Activated T-helper 17 cell treated with anti-CD3 and anti-CD28 coated beads, Interleukin-2, amount 50 U/mL, for 72 hours (primary cell): ENCODE measurements around the gene MAML3. TPM values are rescaled to one million over a fixed set of nuclear protein-coding genes. Genes with fewer than 3 reads are reported as not detected.

ENCODE experiments used
- ATAC-seq: fragments of 150-1000 bp; cut with Tn5 transposase; replicated peaks from 2 replicates; pipeline ENCODE4 v1.10.0; 2021; ENCODE audit warnings: mild to moderate bottlenecking, moderate library complexity
- H3K27ac Mint-ChIP-seq: one replicate; pipeline ENCODE4 v1.8.0; 2022; ENCODE audit warnings: mixed read lengths
- H3K27me3 Mint-ChIP-seq: one replicate; pipeline ENCODE4 v1.8.0; 2022; ENCODE audit warnings: mixed read lengths
- H3K36me3 Mint-ChIP-seq: one replicate; pipeline ENCODE4 v1.8.0; 2022; ENCODE audit warnings: low read depth, mild to moderate bottlenecking, mixed read lengths
- H3K4me1 Mint-ChIP-seq: one replicate; pipeline ENCODE4 v1.8.0; 2022; ENCODE audit warnings: mixed read lengths
- H3K4me3 Mint-ChIP-seq: one replicate; pipeline ENCODE4 v1.8.0; 2022; ENCODE audit warnings: mild to moderate bottlenecking, mixed read lengths
- H3K9me3 Mint-ChIP-seq: one replicate; pipeline ENCODE4 v1.8.0; 2022; ENCODE audit warnings: mixed read lengths
- total RNA-seq, 2 donors: library from RNA; stranded (reverse); gene quantifications; one replicate each; pipeline ENCODE4 v1.2.3, GENCODE V29; 2022

The MAML3 gene
- total RNA-seq, 2 donors from 2014 or later = 0.98 to 1.3 TPM

GRCh38 chr4:139825523-139826014 is 328.4 kb downstream of the MAML3 start:
- Mint-ChIP-seq H3K9me3 (no peaks in the 10 kb centered on the region), H3K27me3 (peaks cover 5% of the 10 kb centered on the region), H3K4me1 (peaks cover 3% of the 10 kb centered on the region), H3K4me3 (no peak overlapping the region), H3K36me3 (no peaks in the 10 kb centered on the region), H3K27ac (no peak overlapping the region)
- no peak for ATAC-seq

GRCh38 chr4:139824882-139825522 is 329.0 kb downstream of the MAML3 start:
- Mint-ChIP-seq H3K27me3 (peaks cover 5% of the 10 kb centered on the region), H3K4me3 (no peak overlapping the region), H3K36me3 (no peaks in the 10 kb centered on the region), H3K27ac (no peak overlapping the region), H3K9me3 (no peaks in the 10 kb centered on the region), H3K4me1 (peaks cover 3% of the 10 kb centered on the region)
- ATAC-seq = no peak

DNA sequence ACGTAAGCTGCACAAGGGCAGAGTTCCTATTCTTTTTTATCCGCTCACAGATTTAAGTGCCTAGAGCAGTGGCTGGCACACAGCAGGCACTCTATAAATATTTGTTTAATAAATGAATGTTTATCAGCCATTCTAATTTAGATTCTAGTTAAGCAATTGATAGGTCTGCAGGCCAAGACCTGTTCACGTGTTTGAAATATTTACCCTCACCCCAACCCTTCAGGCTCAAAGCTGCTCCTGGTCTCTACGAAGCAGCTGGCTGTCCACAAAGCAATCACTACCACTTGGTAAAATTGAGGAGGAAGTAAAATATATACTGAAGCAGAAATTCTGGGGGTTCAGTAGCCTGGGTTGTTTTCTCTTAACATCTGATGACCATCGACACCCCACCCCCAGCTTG is 330.2 kb downstream of the MAML3 start:
- no peak overlapping the region for H3K4me3 Mint-ChIP-seq
- no peak overlapping the region for H3K27ac Mint-ChIP-seq
- peaks cover 5% of the 10 kb centered on the region for H3K27me3 Mint-ChIP-seq
- no peaks in the 10 kb centered on the region for H3K36me3 Mint-ChIP-seq
- H3K4me1 Mint-ChIP-seq = peaks cover 3% of the 10 kb centered on the region
- H3K9me3 Mint-ChIP-seq = no peaks in the 10 kb centered on the region
- ATAC-seq = no peak

GRCh38 chr4:139823345-139823744 is 330.6 kb downstream of the MAML3 start:
- no peak for ATAC-seq
- no peaks in the 10 kb centered on the region for H3K9me3 Mint-ChIP-seq
- no peaks in the 10 kb centered on the region for H3K36me3 Mint-ChIP-seq
- peaks cover 5% of the 10 kb centered on the region for H3K27me3 Mint-ChIP-seq
- no peak overlapping the region for H3K27ac Mint-ChIP-seq
- no peak overlapping the region for H3K4me3 Mint-ChIP-seq
- peaks cover 3% of the 10 kb centered on the region for H3K4me1 Mint-ChIP-seq

GRCh38 chr4:139822391-139822790 is 331.6 kb downstream of the MAML3 start:
- H3K27ac Mint-ChIP-seq = no peak overlapping the region
- no peaks in the 10 kb centered on the region for H3K9me3 Mint-ChIP-seq
- ATAC-seq = no peak
- no peaks in the 10 kb centered on the region for H3K36me3 Mint-ChIP-seq
- H3K4me3 Mint-ChIP-seq = no peak overlapping the region
- H3K27me3 Mint-ChIP-seq = peaks cover 8% of the 10 kb centered on the region
- H3K4me1 Mint-ChIP-seq = peaks cover 3% of the 10 kb centered on the region

DNA sequence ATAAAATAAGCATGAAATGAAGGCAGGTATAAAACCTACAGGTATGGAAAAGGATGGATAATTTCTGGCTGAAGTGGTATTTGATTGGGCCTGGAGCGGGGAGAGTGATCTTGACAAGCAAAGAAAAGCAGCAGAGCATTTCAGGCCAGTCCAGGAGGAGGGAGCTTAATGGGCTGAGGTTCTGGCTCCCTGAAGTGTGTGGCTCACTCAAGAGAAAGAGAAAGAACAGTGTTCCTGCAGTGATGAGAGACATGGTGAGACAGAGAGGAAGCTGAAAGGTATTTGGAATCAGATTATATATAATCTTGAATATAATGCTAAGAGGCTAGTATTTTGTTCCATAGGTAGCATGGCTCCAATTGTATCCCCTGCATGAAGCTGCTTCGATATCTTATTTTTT is 334.9 kb downstream of the MAML3 start:
- H3K36me3 Mint-ChIP-seq = no peaks in the 10 kb centered on the region
- H3K4me3 Mint-ChIP-seq = no peak overlapping the region
- no peaks in the 10 kb centered on the region for H3K4me1 Mint-ChIP-seq
- no peaks in the 10 kb centered on the region for H3K9me3 Mint-ChIP-seq
- H3K27me3 Mint-ChIP-seq = peaks cover 9% of the 10 kb centered on the region
- no peak overlapping the region for H3K27ac Mint-ChIP-seq
- no peak for ATAC-seq

DNA sequence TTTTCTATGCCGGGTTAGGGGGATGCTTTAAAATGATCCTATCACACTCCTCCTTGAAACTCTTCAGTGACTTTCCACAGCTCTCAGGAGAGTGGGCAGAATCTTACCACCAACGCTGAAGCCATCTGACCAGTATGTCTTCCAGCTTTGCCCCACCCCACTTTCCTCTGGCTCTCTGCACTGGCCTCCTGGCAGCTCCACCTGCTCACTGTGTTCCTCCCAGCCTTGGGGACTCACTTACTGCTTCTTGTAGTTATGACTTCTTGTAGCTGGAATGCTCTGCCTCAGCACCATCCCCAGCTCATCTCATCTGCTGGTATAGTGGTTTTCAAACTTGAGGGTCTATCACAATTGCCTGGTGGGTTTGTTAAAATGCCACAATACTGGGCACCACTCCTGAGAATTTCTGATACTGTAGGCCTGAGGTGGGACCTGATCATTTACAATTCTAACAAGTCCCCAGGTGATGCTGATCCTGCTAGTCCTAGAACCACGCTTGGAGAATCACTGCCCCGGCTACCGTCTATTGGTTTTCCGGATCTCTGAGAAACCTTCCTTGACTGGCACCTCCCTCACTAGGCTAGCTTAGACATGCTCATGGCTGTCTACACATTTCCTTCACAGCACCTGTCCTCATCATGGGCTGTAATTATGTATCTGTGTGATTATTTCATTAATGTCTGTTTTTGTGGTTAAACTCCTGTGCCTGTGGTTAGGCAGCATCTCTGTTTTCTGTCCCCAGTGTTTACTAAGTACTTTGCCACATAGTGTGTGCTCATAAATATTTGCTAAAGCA is 336.1 kb downstream of the MAML3 start:
- ATAC-seq = no peak
- no peak overlapping the region for H3K27ac Mint-ChIP-seq
- no peak overlapping the region for H3K4me3 Mint-ChIP-seq
- no peaks in the 10 kb centered on the region for H3K36me3 Mint-ChIP-seq
- H3K4me1 Mint-ChIP-seq = no peaks in the 10 kb centered on the region
- peaks cover 9% of the 10 kb centered on the region for H3K27me3 Mint-ChIP-seq
- no peaks in the 10 kb centered on the region for H3K9me3 Mint-ChIP-seq

DNA sequence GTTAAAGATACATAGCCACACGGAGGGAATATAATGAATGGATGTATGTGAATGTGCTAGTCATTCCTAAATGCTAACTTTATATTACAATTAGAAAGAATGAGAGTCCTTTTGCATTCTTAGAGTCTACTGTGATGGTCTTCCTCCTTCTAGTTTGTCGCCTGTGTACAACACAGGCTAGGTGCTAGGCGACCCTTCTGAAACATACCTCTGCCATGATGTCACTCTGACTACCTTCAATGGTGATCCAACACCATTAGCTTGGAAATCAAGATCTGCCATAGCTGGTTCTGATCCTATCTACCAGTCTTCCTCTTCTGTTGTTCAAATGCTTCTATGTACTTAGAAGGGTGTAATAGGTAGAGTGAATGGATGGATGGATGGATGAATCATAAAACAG is 337.1 kb downstream of the MAML3 start:
- ATAC-seq = no peak
- H3K9me3 Mint-ChIP-seq = no peaks in the 10 kb centered on the region

GRCh38 chr4:139815778-139816601 is 338.0 kb downstream of the MAML3 start:
- Mint-ChIP-seq H3K4me1 (no peaks in the 10 kb centered on the region), H3K27ac (no peak overlapping the region), H3K9me3 (no peaks in the 10 kb centered on the region), H3K27me3 (peaks cover 9% of the 10 kb centered on the region), H3K4me3 (no peak overlapping the region), H3K36me3 (no peaks in the 10 kb centered on the region)
- ATAC-seq = no peak

More for the DNA sequence above, 337.1 kb downstream of the MAML3 start:
- no peak overlapping the region for H3K27ac Mint-ChIP-seq
- H3K4me1 Mint-ChIP-seq = no peaks in the 10 kb centered on the region
- peaks cover 9% of the 10 kb centered on the region for H3K27me3 Mint-ChIP-seq
- no peaks in the 10 kb centered on the region for H3K36me3 Mint-ChIP-seq
- H3K4me3 Mint-ChIP-seq = no peak overlapping the region

- Mint-ChIP-seq H3K27me3 (peaks cover 16% of the 10 kb centered on the region), H3K4me3 (no peak overlapping the region), H3K9me3 (peaks cover 3% of the 10 kb centered on the region), H3K27ac (no peak overlapping the region), H3K4me1 (no peaks in the 10 kb centered on the region), H3K36me3 (no peaks in the 10 kb centered on the region)
- no peak for ATAC-seq
Measured at GRCh38 chr4:139814323-139815015, 339.5 kb downstream of the MAML3 start.

DNA sequence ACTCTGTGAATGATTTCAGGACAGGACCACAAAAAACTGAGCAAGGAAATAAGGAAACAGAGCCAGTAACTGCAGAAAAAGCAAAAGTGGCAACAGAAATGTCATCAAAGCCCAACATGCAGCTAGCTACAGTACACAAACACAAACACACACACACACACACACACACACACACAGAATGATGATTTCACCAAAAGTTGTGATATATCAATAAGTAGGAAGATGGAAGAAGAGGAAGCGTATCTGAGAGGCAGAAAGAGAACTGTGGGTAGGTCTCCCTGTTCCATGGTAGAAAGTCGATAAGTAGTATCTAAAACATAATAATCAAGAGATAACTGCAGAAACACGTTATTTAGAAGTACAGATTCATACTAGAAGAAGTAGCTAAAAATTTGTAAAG is 340.1 kb downstream of the MAML3 start:
- Mint-ChIP-seq H3K36me3 (no peaks in the 10 kb centered on the region), H3K9me3 (peaks cover 3% of the 10 kb centered on the region), H3K27me3 (peaks cover 16% of the 10 kb centered on the region), H3K4me3 (no peak overlapping the region), H3K27ac (no peak overlapping the region), H3K4me1 (no peaks in the 10 kb centered on the region)
- ATAC-seq = no peak

- ATAC-seq = no peak
- Mint-ChIP-seq H3K27ac (no peak overlapping the region), H3K36me3 (no peaks in the 10 kb centered on the region), H3K9me3 (peaks cover 3% of the 10 kb centered on the region), H3K4me1 (no peaks in the 10 kb centered on the region), H3K4me3 (no peak overlapping the region), H3K27me3 (peaks cover 17% of the 10 kb centered on the region)
Measured at GRCh38 chr4:139810710-139811109, 343.3 kb downstream of the MAML3 start.

GRCh38 chr4:139809757-139810140 is 344.2 kb downstream of the MAML3 start:
- H3K4me1 Mint-ChIP-seq = no peaks in the 10 kb centered on the region
- no peaks in the 10 kb centered on the region for H3K36me3 Mint-ChIP-seq
- H3K4me3 Mint-ChIP-seq = no peak overlapping the region
- H3K9me3 Mint-ChIP-seq = peaks cover 3% of the 10 kb centered on the region
- H3K27me3 Mint-ChIP-seq = peaks cover 18% of the 10 kb centered on the region
- no peak overlapping the region for H3K27ac Mint-ChIP-seq
- no peak for ATAC-seq
